Natural killer cell (primary cell): ENCODE results near the gene LIMK1. TPM values are rescaled to one million over a fixed set of nuclear protein-coding genes. Genes with fewer than 3 reads are reported as not detected.

ENCODE experiments used
- ATAC-seq, 3 donors: fragments of 150-1000 bp in 2 of 3; fragments of 200-7000 bp in 1 of 3; cut with Tn5 transposase; 1 replicate in 1 of 3; 2 replicates in 2 of 3; pipeline ENCODE4 v1.10.0; 2021; ENCODE audit warnings: mild to moderate bottlenecking in 2 of 3, moderate library complexity in 2 of 3
- DNase-seq, 2 donors: peaks; one replicate each; pipeline versions ENCODE4 v3.0.0 to v3.0.0-alpha.2; 2013 to 2021; ENCODE audit warnings: mixed read lengths in 1 of 2
- H3K27ac ChIP-seq: one replicate; pipeline ENCODE4 v1.5.1; 2013; ENCODE audit warnings: mild to moderate bottlenecking, low read length
- H3K27me3 ChIP-seq: one replicate; pipeline ENCODE4 v1.6.1; 2013; ENCODE audit warnings: low read length; ENCODE audit not compliant: control insufficient read depth, insufficient read depth
- H3K36me3 ChIP-seq: one replicate; pipeline ENCODE4 v1.6.1; 2013; ENCODE audit warnings: low read length; ENCODE audit not compliant: control insufficient read depth, insufficient read depth
- H3K4me1 ChIP-seq: one replicate; pipeline ENCODE4 v1.6.1; 2013; ENCODE audit warnings: low read length; ENCODE audit not compliant: control insufficient read depth, insufficient read depth
- H3K4me3 ChIP-seq: one replicate; pipeline ENCODE4 v1.5.1; 2013; ENCODE audit warnings: low read length
- H3K9me3 ChIP-seq: one replicate; pipeline ENCODE4 v1.6.1; 2013; ENCODE audit warnings: low read length; ENCODE audit not compliant: control insufficient read depth, insufficient read depth
- H3K27ac Mint-ChIP-seq, 2 donors: one replicate each; pipeline ENCODE4 v1.8.0; 2022; ENCODE audit warnings: mild to moderate bottlenecking in 2 of 2, mixed read lengths in 2 of 2, moderate library complexity in 1 of 2
- H3K27me3 Mint-ChIP-seq, 2 donors: one replicate each; pipeline ENCODE4 v1.8.0; 2022; ENCODE audit warnings: low read depth in 2 of 2, mixed read lengths in 2 of 2
- H3K36me3 Mint-ChIP-seq: one replicate; pipeline ENCODE4 v1.8.0; 2022; ENCODE audit warnings: mixed read lengths
- H3K4me1 Mint-ChIP-seq, 2 donors: one replicate each; pipeline ENCODE4 v1.8.0; 2022; ENCODE audit warnings: mixed read lengths in 2 of 2
- H3K4me3 Mint-ChIP-seq: one replicate; pipeline ENCODE4 v1.8.0; 2022; ENCODE audit warnings: mild to moderate bottlenecking, moderate library complexity, mixed read lengths
- H3K9me3 Mint-ChIP-seq, 2 donors: one replicate each; pipeline ENCODE4 v1.8.0; 2022; ENCODE audit warnings: mixed read lengths in 2 of 2
- CTCF ChIP-seq: fragments of 200-600 bp; IDR thresholded peaks from one replicate; pipeline ENCODE4 v1.8.0; 2022; ENCODE audit warnings: antibody characterized with exemption
- WGBS: methylation state at CpG from one replicate; pipeline ENCODE4 v1.1.7; 2013; ENCODE audit warnings: missing lambda C conversion rate; ENCODE audit not compliant: insufficient coverage; 5-methylcytosine and 5-hydroxymethylcytosine counted together
- intact Hi-C: fragments of 100-400 bp; cut with micrococcal nuclease; formaldehyde crosslinking; loops from one replicate; pipeline ENCODE4 v1.14.2; 2022
- total RNA-seq, 4 donors: library from RNA; stranded (reverse); fragments of 120-200 nt in 1 of 4; gene quantifications; one replicate each; pipeline versions ENCODE4 v1.2.3 to v1.2.4, GENCODE V29; 2013 to 2022

Gene LIMK1
- total RNA-seq, 3 donors from 2014 or later (not counting 1 experiment from before 2014, with no cell fraction given) = 54.0 to 66.0 (median 55.0) TPM

- Mint-ChIP-seq H3K9me3 (no peaks in the 10 kb centered on the region), H3K27ac (no peak overlapping the region), H3K4me1 (no peaks in the 10 kb centered on the region), H3K4me3 (no peak overlapping the region), H3K36me3 (no peaks in the 10 kb centered on the region), H3K27me3 (no peaks in the 10 kb centered on the region)
- TF ChIP-seq CTCF = no peak
- no peaks in the 10 kb centered on the region for H3K36me3 ChIP-seq
- H3K27ac ChIP-seq = no peak overlapping the region
- intact Hi-C loops = no loop called here
- H3K27me3 ChIP-seq = no peaks in the 10 kb centered on the region
- no peaks in the 10 kb centered on the region for H3K4me1 ChIP-seq
- no peak for DNase-seq
- ATAC-seq = no peak
- H3K4me3 ChIP-seq = no peak overlapping the region
- 89% methylated on average over 11 of the region's 11 CpGs for WGBS
- no peaks in the 10 kb centered on the region for H3K9me3 ChIP-seq
Observed at GRCh38 chr7:74039337-74039736, 44.3 kb upstream of the LIMK1 start.

GRCh38 chr7:74040101-74040790 lies 43.4 kb upstream of the LIMK1 start:
- WGBS = 88% methylated on average over 13 of the region's 13 CpGs
- H3K27ac ChIP-seq = no peak overlapping the region
- no peak overlapping the region for H3K4me3 ChIP-seq
- Mint-ChIP-seq H3K36me3 (no peaks in the 10 kb centered on the region), H3K27ac (no peak overlapping the region), H3K9me3 (no peaks in the 10 kb centered on the region), H3K4me3 (no peak overlapping the region), H3K4me1 (no peaks in the 10 kb centered on the region), H3K27me3 (no peaks in the 10 kb centered on the region)
- H3K9me3 ChIP-seq = no peaks in the 10 kb centered on the region
- DNase-seq (no peak), ATAC-seq (no peak)
- H3K27me3 ChIP-seq = no peaks in the 10 kb centered on the region
- H3K36me3 ChIP-seq = no peaks in the 10 kb centered on the region
- no peak for TF ChIP-seq CTCF
- H3K4me1 ChIP-seq = no peaks in the 10 kb centered on the region
- intact Hi-C loops = no loop called here

GRCh38 chr7:74040791-74041520 lies 42.6 kb upstream of the LIMK1 start:
- Mint-ChIP-seq H3K4me1 (no peaks in the 10 kb centered on the region), H3K4me3 (no peak overlapping the region), H3K27ac (no peak overlapping the region), H3K36me3 (no peaks in the 10 kb centered on the region), H3K9me3 (no peaks in the 10 kb centered on the region), H3K27me3 (no peaks in the 10 kb centered on the region)
- ATAC-seq (no peak), DNase-seq (no peak)
- Histone ChIP-seq H3K4me1 (no peaks in the 10 kb centered on the region), H3K27ac (no peak overlapping the region), H3K27me3 (no peaks in the 10 kb centered on the region), H3K4me3 (no peak overlapping the region), H3K9me3 (no peaks in the 10 kb centered on the region), H3K36me3 (no peaks in the 10 kb centered on the region)
- intact Hi-C loops = no loop called here
- no peak for TF ChIP-seq CTCF
- WGBS = 93% methylated on average over 12 of the region's 12 CpGs
